ENCODE results near the gene CFAP97. TPM values are rescaled to one million over a fixed set of nuclear protein-coding genes. Genes with fewer than 3 reads are reported as not detected.

The CFAP97 gene
- total and polyA plus RNA-seq, 2 experiments from 2014 or later, result 46.3 to 50.8 TPM

DNA sequence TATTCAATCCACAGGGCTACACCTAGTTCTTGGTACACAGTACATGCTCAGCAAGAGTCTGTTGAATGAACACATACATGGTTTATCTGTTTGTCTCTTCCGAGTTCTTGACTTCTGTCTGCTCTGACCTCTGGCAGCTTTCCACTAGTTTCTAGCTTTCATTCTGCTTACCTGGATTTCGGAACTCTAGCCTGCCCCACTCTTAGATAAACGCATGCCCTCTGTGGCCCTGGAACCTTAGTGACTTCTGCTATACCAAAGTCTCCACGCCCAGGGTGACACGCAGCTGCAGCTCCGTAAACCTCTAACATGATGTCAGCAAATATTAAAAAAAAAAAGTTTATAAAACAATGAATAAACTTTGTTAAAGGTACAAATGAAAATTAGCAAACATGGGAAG lies 62.0 kb downstream of the CFAP97 start:
- Histone ChIP-seq H3K4me3 (no peak overlapping the region), H3K4me2 (ENCODE audit: unreplicated experiment) (no peak overlapping the region), H3K9me2 (ENCODE audit: insufficient read depth) (no peaks in the 10 kb centered on the region), H3K9ac (no peak overlapping the region), H3K9me3 (ENCODE audit: low read depth) (no peaks in the 10 kb centered on the region), H2AFZ (no peak overlapping the region), H3K4me1 (ENCODE audit: insufficient read depth) (no peaks in the 10 kb centered on the region; the same call in 1 of the 2 replicates), H3F3A (ENCODE audit: insufficient read depth) (no peaks in the 10 kb centered on the region), H3K27me3 (replicated peaks; ENCODE audit: insufficient read depth) (no peaks in the 10 kb centered on the region), H3K36me3 (ENCODE audit: low read depth) (no peaks in the 10 kb centered on the region), H3K27ac (no peak overlapping the region), H3K79me2 (ENCODE audit: insufficient read depth) (no peaks in the 10 kb centered on the region), H4K20me1 (ENCODE audit: insufficient read depth) (no peaks in the 10 kb centered on the region)
- TF ChIP-seq EZH2 (IDR thresholded peaks at IDR 0.05; ENCODE audit: insufficient read depth, poor library complexity, severe bottlenecking) (no peak), EZH2phosphoT487 (IDR thresholded peaks at IDR 0.05; ENCODE audit: insufficient read depth, low read depth) (no peak)
- 79 to 86% methylated on average over 6 of the region's 6 CpGs for WGBS, 2 experiments (ENCODE audit: low coverage in 1 of 2, low lambda C conversion rate in 2 of 2, missing lambda C conversion rate in 2 of 2)
- DNase-seq, result no peak
- in situ Hi-C loops (cut with MboI), result no loop called here

- H3K4me2 ChIP-seq (ENCODE audit: unreplicated experiment), result no peak overlapping the region
- H3K9ac ChIP-seq, result no peak overlapping the region
- no peaks in the 10 kb centered on the region for H3F3A ChIP-seq (ENCODE audit: insufficient read depth)
- H3K27ac ChIP-seq, result no peak overlapping the region
- no peak overlapping the region for H2AFZ ChIP-seq
- H3K36me3 ChIP-seq (ENCODE audit: low read depth), result no peaks in the 10 kb centered on the region
- H3K79me2 ChIP-seq (ENCODE audit: insufficient read depth), result no peaks in the 10 kb centered on the region
- no peak for DNase-seq
- no peak overlapping the region for H3K4me3 ChIP-seq
- no peaks in the 10 kb centered on the region for H3K9me2 ChIP-seq (ENCODE audit: insufficient read depth)
- in situ Hi-C loops (cut with MboI), result no loop called here
- 62 to 67% methylated on average over 6 of the region's 6 CpGs for WGBS, 2 experiments (ENCODE audit: low coverage in 1 of 2, low lambda C conversion rate in 2 of 2, missing lambda C conversion rate in 2 of 2)
- no peaks in the 10 kb centered on the region for H3K27me3 ChIP-seq (replicated peaks; ENCODE audit: insufficient read depth)
- no peaks in the 10 kb centered on the region; the same call in 1 of the 2 replicates for H3K4me1 ChIP-seq (ENCODE audit: insufficient read depth)
- H3K9me3 ChIP-seq (ENCODE audit: low read depth), result no peaks in the 10 kb centered on the region
- TF ChIP-seq EZH2phosphoT487 (IDR thresholded peaks at IDR 0.05; ENCODE audit: insufficient read depth, low read depth) (no peak), EZH2 (IDR thresholded peaks at IDR 0.05; ENCODE audit: insufficient read depth, poor library complexity, severe bottlenecking) (no peak)
- no peaks in the 10 kb centered on the region for H4K20me1 ChIP-seq (ENCODE audit: insufficient read depth)
Measured at GRCh38 chr4:185139736-185140135, 64.1 kb downstream of the CFAP97 start.

GRCh38 chr4:185138161-185138560 lies 65.6 kb downstream of the CFAP97 start:
- WGBS, 2 experiments (ENCODE audit: low coverage in 1 of 2, low lambda C conversion rate in 2 of 2, missing lambda C conversion rate in 2 of 2), result 74 to 79% methylated on average over 10 of the region's 10 CpGs
- no peaks in the 10 kb centered on the region for H3K36me3 ChIP-seq (ENCODE audit: low read depth)

GRCh38 chr4:185137233-185137925 lies 66.4 kb downstream of the CFAP97 start:
- H3K4me3 ChIP-seq, result no peak overlapping the region
- no peak overlapping the region for H3K9ac ChIP-seq
- no peak overlapping the region for H2AFZ ChIP-seq
- H3K9me3 ChIP-seq (ENCODE audit: low read depth), result no peaks in the 10 kb centered on the region
- H3K9me2 ChIP-seq (ENCODE audit: insufficient read depth), result no peaks in the 10 kb centered on the region
- DNase-seq, result no peak
- no peaks in the 10 kb centered on the region for H4K20me1 ChIP-seq (ENCODE audit: insufficient read depth)
- in situ Hi-C loops (cut with MboI), result no loop called here
- H3F3A ChIP-seq (ENCODE audit: insufficient read depth), result no peaks in the 10 kb centered on the region
- H3K4me2 ChIP-seq (ENCODE audit: unreplicated experiment), result no peak overlapping the region
- WGBS, 2 experiments (ENCODE audit: low coverage in 1 of 2, low lambda C conversion rate in 2 of 2, missing lambda C conversion rate in 2 of 2), result 57 to 60% methylated on average over 24 of the region's 24 CpGs
- H3K27ac ChIP-seq, result no peak overlapping the region
- no peaks in the 10 kb centered on the region for H3K4me1 ChIP-seq (ENCODE audit: insufficient read depth)
- H3K27me3 ChIP-seq (replicated peaks; ENCODE audit: insufficient read depth), result no peaks in the 10 kb centered on the region
- no peak for TF ChIP-seq EZH2 (IDR thresholded peaks at IDR 0.05; ENCODE audit: insufficient read depth, poor library complexity, severe bottlenecking)
- no peak for TF ChIP-seq EZH2phosphoT487 (IDR thresholded peaks at IDR 0.05; ENCODE audit: insufficient read depth, low read depth)
- no peaks in the 10 kb centered on the region for H3K36me3 ChIP-seq (ENCODE audit: low read depth)
- no peaks in the 10 kb centered on the region for H3K79me2 ChIP-seq (ENCODE audit: insufficient read depth)

More at GRCh38 chr4:185138161-185138560, 65.6 kb downstream of the CFAP97 start:
- H2AFZ ChIP-seq, result no peak overlapping the region
- H3K27ac ChIP-seq, result no peak overlapping the region
- in situ Hi-C loops (cut with MboI), result no loop called here
- no peak overlapping the region for H3K4me2 ChIP-seq (ENCODE audit: unreplicated experiment)
- H3K4me1 ChIP-seq (ENCODE audit: insufficient read depth), result no peaks in the 10 kb centered on the region; the same call in 1 of the 2 replicates
- no peaks in the 10 kb centered on the region for H3K79me2 ChIP-seq (ENCODE audit: insufficient read depth)
- no peaks in the 10 kb centered on the region for H3K27me3 ChIP-seq (replicated peaks; ENCODE audit: insufficient read depth)
- DNase-seq, result no peak
- H3F3A ChIP-seq (ENCODE audit: insufficient read depth), result no peaks in the 10 kb centered on the region
- no peak overlapping the region for H3K9ac ChIP-seq
- no peak overlapping the region for H3K4me3 ChIP-seq
- no peak for TF ChIP-seq EZH2 (IDR thresholded peaks at IDR 0.05; ENCODE audit: insufficient read depth, poor library complexity, severe bottlenecking)
- TF ChIP-seq EZH2phosphoT487 (IDR thresholded peaks at IDR 0.05; ENCODE audit: insufficient read depth, low read depth), result no peak
- no peaks in the 10 kb centered on the region for H3K9me3 ChIP-seq (ENCODE audit: low read depth)
- H4K20me1 ChIP-seq (ENCODE audit: insufficient read depth), result no peaks in the 10 kb centered on the region
- H3K9me2 ChIP-seq (ENCODE audit: insufficient read depth), result no peaks in the 10 kb centered on the region

Measured in GM23248 (cell line).